Naive thymus-derived CD4-positive, alpha-beta T cell (primary cell): Measurements from ENCODE around the gene TTLL5. TPM values are rescaled to one million over a fixed set of nuclear protein-coding genes. Genes with fewer than 3 reads are reported as not detected.

Experiments
- ATAC-seq: fragments of 150-1000 bp; cut with Tn5 transposase; 2 replicates; pipeline ENCODE4 v1.10.0; 2021; ENCODE audit warnings: mild to moderate bottlenecking, moderate library complexity
- CTCF ChIA-PET: fragments of 350-600 bp; sonication (Branson Sonifier 250); formaldehyde crosslinking; loops from one replicate; lab custom pipeline; 2021; ENCODE audit warnings: antibody characterized with exemption; lab: Charles Lee
- POLR2A ChIA-PET: fragments of 350-600 bp; sonication (Branson Sonifier 250); formaldehyde crosslinking; loops from one replicate; lab custom pipeline; 2021; ENCODE audit warnings: antibody characterized with exemption, inconsistent platforms; lab: Charles Lee
- DNase-seq, 9 donors: peaks; one replicate each; pipeline versions ENCODE4 v3.0.0 to v3.0.0-alpha.2; 2020 to 2022; ENCODE audit warnings: mixed read lengths in 1 of 9
- H3K27ac ChIP-seq: one replicate; pipeline ENCODE4 v1.7.0; 2013; ENCODE audit warnings: mild to moderate bottlenecking, low read depth, low read length, moderate library complexity
- H3K27me3 ChIP-seq, 2 donors: one replicate each; pipeline ENCODE4 v1.7.0; 2013; ENCODE audit warnings: low read length in 2 of 2, mild to moderate bottlenecking in 2 of 2, moderate library complexity in 2 of 2; ENCODE audit not compliant: control insufficient read depth in 2 of 2, insufficient read depth in 2 of 2
- H3K36me3 ChIP-seq, 3 experiments: 1 replicate in 2 of 3; 2 replicates in 1 of 3; pipeline ENCODE4 v1.7.0; 2013; ENCODE audit warnings: low read length in 3 of 3, mild to moderate bottlenecking in 3 of 3, moderate library complexity in 1 of 3; ENCODE audit not compliant: insufficient read depth in 3 of 3, control insufficient read depth in 2 of 3
- H3K4me1 ChIP-seq, 2 donors: one replicate each; pipeline ENCODE4 v1.7.0; 2013; ENCODE audit warnings: low read length in 2 of 2, mild to moderate bottlenecking in 2 of 2, moderate library complexity in 1 of 2; ENCODE audit not compliant: control insufficient read depth in 2 of 2, insufficient read depth in 2 of 2
- H3K4me3 ChIP-seq: 2 replicates; pipeline ENCODE4 v1.7.0; 2013; ENCODE audit warnings: mild to moderate bottlenecking, low read length
- H3K9me3 ChIP-seq, 3 experiments: 1 replicate in 2 of 3; 2 replicates in 1 of 3; pipeline ENCODE4 v1.7.0; 2013; ENCODE audit warnings: low read length in 3 of 3; ENCODE audit not compliant: control insufficient read depth in 2 of 3
- H3K27ac Mint-ChIP-seq, 9 donors: one replicate each; pipeline ENCODE4 v1.8.0; 2020 to 2022; ENCODE audit warnings: mixed read lengths in 9 of 9, mild to moderate bottlenecking in 8 of 9, moderate library complexity in 5 of 9, inconsistent platforms in 2 of 9
- H3K27me3 Mint-ChIP-seq, 5 donors: one replicate each; pipeline ENCODE4 v1.8.0; 2021 to 2022; ENCODE audit warnings: mixed read lengths in 5 of 5, mild to moderate bottlenecking in 1 of 5
- H3K36me3 Mint-ChIP-seq, 5 donors: one replicate each; pipeline ENCODE4 v1.8.0; 2020 to 2022; ENCODE audit warnings: mixed read lengths in 5 of 5, mild to moderate bottlenecking in 3 of 5, inconsistent platforms in 1 of 5
- H3K4me1 Mint-ChIP-seq, 7 donors: one replicate each; pipeline ENCODE4 v1.8.0; 2020 to 2022; ENCODE audit warnings: mixed read lengths in 7 of 7, mild to moderate bottlenecking in 3 of 7, inconsistent platforms in 1 of 7
- H3K4me3 Mint-ChIP-seq, 10 donors: one replicate each; pipeline ENCODE4 v1.8.0; 2020 to 2022; ENCODE audit warnings: mild to moderate bottlenecking in 10 of 10, mixed read lengths in 10 of 10, moderate library complexity in 6 of 10, inconsistent platforms in 2 of 10
- H3K9me3 Mint-ChIP-seq, 11 donors: one replicate each; pipeline ENCODE4 v1.8.0; 2020 to 2022; ENCODE audit warnings: mixed read lengths in 11 of 11, mild to moderate bottlenecking in 4 of 11, inconsistent platforms in 1 of 11, moderate library complexity in 1 of 11
- intact Hi-C, 2 donors: fragments of 100-400 bp; cut with micrococcal nuclease; formaldehyde crosslinking; loops; one replicate each; pipeline ENCODE4 v1.15.1; 2023
- polyA plus RNA-seq, 2 donors: library from polyadenylated mRNA; unstranded; fragments of 300-500 nt; fragmentation: Illumina TruSeq; gene quantifications; one replicate each; pipeline ENCODE4 v1.2.3, GENCODE V29; 2021
- total RNA-seq, 6 experiments: library from RNA in 5 of 6; stranded (reverse) in 5 of 6; gene quantifications; 1 replicate in 5 of 6; 2 replicates in 1 of 6; pipeline ENCODE4 v1.2.3 and lab custom pipeline; 2021 to 2026

The TTLL5 gene
- total and polyA plus RNA-seq, 7 experiments from 2014 or later, result 7.8 to 31.4 (median 21.5) TPM

GRCh38 chr14:75811872-75812499, 150.9 kb downstream of the TTLL5 start:
- intact Hi-C loops, result no loop called here
- DNase-seq (no peak), ATAC-seq (no peak)
- H3K36me3 Mint-ChIP-seq, result peaks cover 0 to 42% (median 24%) of the 10 kb centered on the region in 5 donors
- H3K4me3 Mint-ChIP-seq, result no peak overlapping the region
- Histone ChIP-seq H3K36me3 (no peaks in the 10 kb centered on the region), H3K27me3 (no peaks in the 10 kb centered on the region), H3K27ac (no peak overlapping the region), H3K4me1 (no peaks in the 10 kb centered on the region), H3K9me3 (no peaks in the 10 kb centered on the region), H3K4me3 (no peak overlapping the region)
- peaks cover 0 to 2% (median 0%) of the 10 kb centered on the region in 7 donors for H3K4me1 Mint-ChIP-seq
- no peak overlapping the region for H3K27ac Mint-ChIP-seq
- ChIA-PET CTCF (no interaction called here), POLR2A (no interaction called here)
- no peaks in the 10 kb centered on the region for H3K9me3 Mint-ChIP-seq
- no peaks in the 10 kb centered on the region for H3K27me3 Mint-ChIP-seq

GRCh38 chr14:75812622-75813021, 151.6 kb downstream of the TTLL5 start:
- Mint-ChIP-seq H3K36me3 (peaks cover 0 to 42% (median 24%) of the 10 kb centered on the region in 5 donors), H3K27me3 (no peaks in the 10 kb centered on the region), H3K27ac (no peak overlapping the region), H3K9me3 (no peaks in the 10 kb centered on the region), H3K4me1 (peaks cover 0 to 2% (median 0%) of the 10 kb centered on the region in 7 donors), H3K4me3 (no peak overlapping the region)
- ChIA-PET CTCF (no interaction called here), POLR2A (no interaction called here)
- no peak overlapping the region for H3K4me3 ChIP-seq
- no peaks in the 10 kb centered on the region for H3K9me3 ChIP-seq
- ATAC-seq, result no peak
- H3K4me1 ChIP-seq, result no peaks in the 10 kb centered on the region
- H3K27me3 ChIP-seq, result no peaks in the 10 kb centered on the region
- no peaks in the 10 kb centered on the region for H3K36me3 ChIP-seq
- no peak for DNase-seq
- intact Hi-C loops, result no loop called here
- no peak overlapping the region for H3K27ac ChIP-seq

- no peak overlapping the region for H3K27ac Mint-ChIP-seq
- no peak for DNase-seq
- POLR2A ChIA-PET, result no interaction called here
- ATAC-seq, result no peak
- CTCF ChIA-PET, result no interaction called here
- no peaks in the 10 kb centered on the region for H3K27me3 Mint-ChIP-seq
- no peaks in the 10 kb centered on the region for H3K9me3 ChIP-seq
- no peak overlapping the region for H3K4me3 ChIP-seq
- H3K9me3 Mint-ChIP-seq, result no peaks in the 10 kb centered on the region
- intact Hi-C loops, result no loop called here
- H3K4me3 Mint-ChIP-seq, result no peak overlapping the region
- no peaks in the 10 kb centered on the region for H3K27me3 ChIP-seq
- H3K36me3 ChIP-seq, result peaks cover 0 to 6% (median 5%) of the 10 kb centered on the region in 3 experiments
- H3K27ac ChIP-seq, result no peak overlapping the region
- no peaks in the 10 kb centered on the region for H3K4me1 ChIP-seq
- H3K36me3 Mint-ChIP-seq, result peaks cover 0 to 57% (median 22%) of the 10 kb centered on the region in 5 donors
- peaks cover 0 to 26% (median 4%) of the 10 kb centered on the region in 7 donors for H3K4me1 Mint-ChIP-seq
These were observed 159.7 kb downstream of the TTLL5 start for GRCh38 chr14:75820761-75821160.

- Mint-ChIP-seq H3K4me3 (no peak overlapping the region), H3K9me3 (no peaks in the 10 kb centered on the region), H3K36me3 (peaks cover 0 to 56% (median 22%) of the 10 kb centered on the region in 5 donors), H3K27me3 (no peaks in the 10 kb centered on the region), H3K27ac (no peak overlapping the region), H3K4me1 (peaks cover 0 to 24% (median 4%) of the 10 kb centered on the region in 7 donors)
- intact Hi-C loops, result no loop called here
- ChIA-PET CTCF (no interaction called here), POLR2A (no interaction called here)
- ATAC-seq (no peak), DNase-seq (no peak)
- Histone ChIP-seq H3K4me1 (no peaks in the 10 kb centered on the region), H3K9me3 (no peaks in the 10 kb centered on the region), H3K27me3 (no peaks in the 10 kb centered on the region), H3K36me3 (peaks cover 0 to 6% (median 5%) of the 10 kb centered on the region in 3 experiments), H3K4me3 (no peak overlapping the region), H3K27ac (no peak overlapping the region)
These were observed 160.9 kb downstream of the TTLL5 start for GRCh38 chr14:75821831-75822521.

- intact Hi-C loops, result no loop called here
- no peaks in the 10 kb centered on the region for H3K9me3 Mint-ChIP-seq
- CTCF ChIA-PET, result no interaction called here
These were observed 161.6 kb downstream of the TTLL5 start for GRCh38 chr14:75822522-75823141.

GRCh38 chr14:75823334-75823733, 162.3 kb downstream of the TTLL5 start:
- no peaks in the 10 kb centered on the region for H3K27me3 ChIP-seq
- no peaks in the 10 kb centered on the region for H3K9me3 ChIP-seq
- peaks cover 0 to 6% (median 5%) of the 10 kb centered on the region in 3 experiments for H3K36me3 ChIP-seq
- Mint-ChIP-seq H3K36me3 (peaks cover 0 to 56% (median 22%) of the 10 kb centered on the region in 5 donors), H3K27ac (peak overlapping the region in 1 of 9 donors; percentile 46), H3K4me3 (no peak overlapping the region), H3K4me1 (peaks cover 0 to 24% (median 4%) of the 10 kb centered on the region in 7 donors), H3K9me3 (no peaks in the 10 kb centered on the region), H3K27me3 (no peaks in the 10 kb centered on the region)
- ChIA-PET CTCF (no interaction called here), POLR2A (no interaction called here)
- ATAC-seq (no peak), DNase-seq (no peak)
- H3K27ac ChIP-seq, result no peak overlapping the region
- H3K4me1 ChIP-seq, result no peaks in the 10 kb centered on the region
- intact Hi-C loops, result no loop called here
- no peak overlapping the region for H3K4me3 ChIP-seq

More at GRCh38 chr14:75822522-75823141, 161.6 kb downstream of the TTLL5 start:
- Mint-ChIP-seq H3K36me3 (peaks cover 0 to 56% (median 22%) of the 10 kb centered on the region in 5 donors), H3K27me3 (no peaks in the 10 kb centered on the region), H3K27ac (peak overlapping the region in 1 of 9 donors; percentile 45), H3K4me1 (peaks cover 0 to 24% (median 4%) of the 10 kb centered on the region in 7 donors), H3K4me3 (no peak overlapping the region)
- Histone ChIP-seq H3K9me3 (no peaks in the 10 kb centered on the region), H3K4me1 (no peaks in the 10 kb centered on the region), H3K27ac (no peak overlapping the region), H3K27me3 (no peaks in the 10 kb centered on the region), H3K4me3 (no peak overlapping the region), H3K36me3 (peaks cover 0 to 6% (median 5%) of the 10 kb centered on the region in 3 experiments)
- ATAC-seq, result no peak
- POLR2A ChIA-PET, result no interaction called here
- DNase-seq, result no peak
